Stimulated activated CD8-positive, alpha-beta memory T cell treated with anti-CD3 and anti-CD28 coated beads, Interleukin-4, amount 100 ng/mL, for 24 hours (primary cell): ENCODE results near the gene PIM3.
A peak's percentile ranks its signal among the peaks of the same experiment; 100 is the strongest.
"Not testable (repeated sequence)": the region's sequence is repeated elsewhere in the genome, so short reads cannot be mapped to it uniquely, and the experiment has no call there.

Experiments
- DNase-seq: peaks from one replicate; pipeline ENCODE4 v3.0.0-alpha.2; 2020; ENCODE audit warnings: low read depth

PIM3 gene

DNA sequence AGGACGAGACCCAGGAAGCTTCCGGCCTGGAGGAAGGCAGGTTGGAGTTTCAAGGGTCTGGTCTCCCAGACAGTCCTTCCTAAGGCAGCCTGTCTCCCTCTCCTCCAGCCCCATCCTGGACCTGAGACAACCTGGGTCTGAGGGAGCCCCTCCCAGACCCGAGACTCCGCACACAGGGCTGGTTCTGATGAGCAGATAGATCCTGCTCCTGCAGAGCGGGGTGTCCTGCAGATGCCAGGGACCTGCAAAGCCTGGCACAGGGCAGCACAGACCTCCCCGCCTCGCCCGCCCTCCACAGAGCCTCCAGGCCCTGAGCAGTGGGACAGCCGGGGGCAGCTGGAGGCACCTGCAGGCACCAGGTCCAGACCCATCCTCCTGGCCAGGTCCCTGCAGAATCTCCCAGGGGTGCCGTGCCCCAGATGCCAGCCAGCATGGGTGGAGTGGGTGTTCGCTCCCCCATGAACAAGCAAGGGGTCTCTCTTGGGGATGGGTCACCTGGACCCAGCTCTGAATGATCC is 7.8 kb downstream of the PIM3 start:
- DNase-seq = no peak

DNA sequence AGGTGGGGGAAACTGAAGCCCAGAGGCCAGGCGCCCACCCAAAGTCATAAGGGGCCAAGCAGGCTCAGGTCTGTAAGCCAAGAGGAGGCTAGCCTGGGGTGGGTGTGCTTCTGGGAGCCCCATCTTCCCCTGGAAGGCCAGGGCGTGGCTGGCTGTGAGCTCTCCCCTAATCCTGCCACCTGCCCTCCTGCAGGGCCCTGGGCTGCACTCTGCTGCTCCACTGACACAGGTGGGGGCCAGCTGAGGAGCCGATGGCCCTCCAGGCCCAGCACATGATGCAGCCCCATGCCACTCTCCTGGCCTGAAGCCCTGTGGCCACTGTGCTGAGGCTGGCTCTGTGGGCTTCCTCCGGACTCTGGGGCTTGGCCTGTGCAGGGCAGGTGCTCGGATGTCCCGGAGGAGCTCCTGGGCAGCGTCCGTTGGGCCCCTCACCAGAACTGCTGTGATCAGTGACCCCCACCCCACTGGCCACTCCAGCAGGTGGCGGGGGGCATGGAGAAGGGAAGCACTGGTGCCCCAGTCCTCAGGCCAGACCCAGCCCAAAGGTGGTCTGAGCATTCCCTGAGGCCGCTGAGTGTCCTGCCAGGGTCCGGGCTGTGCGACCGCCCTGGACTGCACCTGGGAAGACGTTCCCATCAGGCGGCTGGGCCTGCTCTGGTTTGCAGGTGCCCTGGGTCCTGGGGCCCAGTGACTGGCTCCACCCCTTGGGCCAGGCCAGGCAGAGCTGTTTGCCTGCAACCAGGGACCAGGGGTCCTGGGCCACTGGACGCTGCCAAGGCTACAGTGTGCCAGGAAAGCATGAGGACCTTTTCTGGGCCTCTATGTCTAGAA is 8.5 kb downstream of the PIM3 start:
- no peak for DNase-seq

DNA sequence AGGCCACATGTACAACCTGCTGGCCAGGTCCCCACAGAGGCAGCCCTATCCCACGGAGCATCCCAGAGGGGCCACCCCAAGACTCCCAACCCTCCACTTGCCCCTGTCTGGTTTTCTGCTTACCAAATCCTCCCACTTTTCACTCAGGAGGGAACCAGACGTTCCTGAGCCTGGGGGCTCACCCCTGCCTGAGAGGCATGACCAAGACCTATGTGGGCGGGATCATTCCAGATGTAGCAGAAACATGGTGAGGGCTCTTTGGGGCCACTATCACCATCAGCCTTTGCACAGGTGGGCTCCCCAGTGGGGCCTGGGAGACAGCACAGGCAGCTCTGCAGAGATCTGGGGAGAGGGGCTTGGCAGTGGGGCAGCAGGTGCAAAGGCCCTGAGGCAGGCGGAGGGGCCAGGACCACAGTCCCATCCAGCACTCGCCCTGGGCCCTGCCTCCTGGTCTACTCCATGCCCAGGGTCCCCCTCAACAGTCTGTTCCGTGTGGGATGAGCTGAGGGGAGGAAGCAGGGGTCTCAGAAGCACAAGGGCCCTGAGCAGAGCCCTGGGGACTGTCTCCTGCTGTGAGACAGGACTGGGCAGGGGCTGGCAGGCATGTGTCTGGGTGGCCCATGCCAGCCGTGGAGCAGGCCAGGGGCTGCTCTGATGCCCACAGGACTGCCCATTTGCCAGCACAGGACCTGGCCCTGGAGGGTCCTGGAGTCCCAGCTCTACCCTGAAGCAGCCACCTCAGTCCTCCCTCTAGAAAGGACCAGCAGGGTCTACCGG is 9.4 kb downstream of the PIM3 start:
- no peak for DNase-seq

DNA sequence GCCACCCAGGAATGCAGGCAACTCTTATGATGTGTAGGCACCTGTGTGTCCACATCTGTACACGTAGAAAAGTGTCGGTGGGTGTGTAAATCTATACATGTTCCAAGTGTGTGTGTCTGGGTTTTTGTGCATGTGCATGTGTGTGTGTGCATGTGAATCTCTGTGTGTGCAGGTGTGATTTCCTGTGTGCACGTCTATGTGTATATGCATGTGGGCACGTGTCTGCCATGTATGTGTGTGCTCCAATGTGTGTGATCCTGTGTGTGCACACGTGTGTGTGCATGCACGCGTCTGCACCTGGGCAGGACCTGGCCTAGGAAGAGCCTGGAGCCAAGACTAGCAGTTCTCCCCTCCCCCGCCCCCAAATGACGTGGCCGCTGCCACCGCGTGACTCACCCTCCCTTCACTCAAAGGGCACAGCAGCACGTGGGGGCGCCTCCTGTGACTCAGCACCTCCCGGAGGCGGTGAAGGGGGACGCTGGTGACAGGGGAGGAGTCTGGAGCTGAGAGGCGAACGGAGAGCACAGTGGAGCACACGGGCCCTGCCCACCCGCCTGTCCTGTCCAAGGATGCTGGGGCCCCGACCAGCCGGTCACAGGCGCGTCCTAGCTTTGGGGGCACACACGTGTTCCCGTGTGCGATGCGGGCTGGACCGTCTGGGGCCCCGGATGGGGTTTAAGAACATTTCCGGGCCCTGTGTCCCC is 10.1 kb downstream of the PIM3 start:
- DNase-seq = peak; percentile 94

DNA sequence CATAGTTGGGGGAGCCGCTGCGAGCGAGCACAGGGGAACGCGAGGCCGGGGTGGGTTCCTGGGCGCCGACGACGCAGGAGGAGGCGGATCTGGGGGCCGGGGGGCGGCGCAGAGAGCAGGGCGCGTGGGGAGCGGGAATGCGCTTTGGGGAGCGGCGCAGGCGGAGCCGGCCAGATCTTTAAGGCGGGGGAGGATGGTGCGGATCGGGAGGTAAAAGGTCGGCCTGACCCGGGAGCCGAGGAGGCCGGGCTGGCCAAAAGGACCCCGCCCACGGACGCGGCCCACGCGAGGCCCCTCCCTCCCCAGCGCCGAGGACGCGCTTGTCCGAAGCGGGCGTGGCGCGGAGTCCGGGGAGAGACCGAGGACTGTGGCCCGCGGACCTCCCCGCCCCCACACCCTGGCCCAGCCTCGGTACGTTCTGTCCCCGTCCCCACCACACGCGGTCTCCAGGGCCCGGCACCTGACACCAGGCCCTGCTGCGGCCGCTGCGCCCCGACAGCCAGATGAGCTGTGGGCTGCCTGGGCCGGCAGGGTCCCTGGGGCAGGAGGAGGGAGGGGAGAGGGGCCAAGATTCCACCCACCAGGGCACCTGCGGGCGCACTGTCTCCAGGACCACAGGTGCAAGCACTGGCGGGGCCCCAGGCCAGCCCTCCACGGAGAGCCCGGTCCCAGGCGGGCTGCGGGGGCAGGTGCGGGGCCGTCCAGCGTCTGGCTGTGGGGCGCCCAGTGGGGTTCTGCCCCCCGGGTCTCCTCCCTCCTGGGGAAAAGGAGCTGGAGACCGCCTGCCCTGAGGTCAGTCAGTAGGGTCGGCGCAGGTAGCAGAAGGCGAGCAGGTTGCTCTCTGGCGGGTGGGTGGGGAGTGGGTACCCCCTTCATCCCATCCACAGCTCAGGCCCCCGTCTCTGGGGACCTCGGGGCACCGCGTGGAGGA is 10.9 kb downstream of the PIM3 start:
- DNase-seq = peak; percentile 73

DNA sequence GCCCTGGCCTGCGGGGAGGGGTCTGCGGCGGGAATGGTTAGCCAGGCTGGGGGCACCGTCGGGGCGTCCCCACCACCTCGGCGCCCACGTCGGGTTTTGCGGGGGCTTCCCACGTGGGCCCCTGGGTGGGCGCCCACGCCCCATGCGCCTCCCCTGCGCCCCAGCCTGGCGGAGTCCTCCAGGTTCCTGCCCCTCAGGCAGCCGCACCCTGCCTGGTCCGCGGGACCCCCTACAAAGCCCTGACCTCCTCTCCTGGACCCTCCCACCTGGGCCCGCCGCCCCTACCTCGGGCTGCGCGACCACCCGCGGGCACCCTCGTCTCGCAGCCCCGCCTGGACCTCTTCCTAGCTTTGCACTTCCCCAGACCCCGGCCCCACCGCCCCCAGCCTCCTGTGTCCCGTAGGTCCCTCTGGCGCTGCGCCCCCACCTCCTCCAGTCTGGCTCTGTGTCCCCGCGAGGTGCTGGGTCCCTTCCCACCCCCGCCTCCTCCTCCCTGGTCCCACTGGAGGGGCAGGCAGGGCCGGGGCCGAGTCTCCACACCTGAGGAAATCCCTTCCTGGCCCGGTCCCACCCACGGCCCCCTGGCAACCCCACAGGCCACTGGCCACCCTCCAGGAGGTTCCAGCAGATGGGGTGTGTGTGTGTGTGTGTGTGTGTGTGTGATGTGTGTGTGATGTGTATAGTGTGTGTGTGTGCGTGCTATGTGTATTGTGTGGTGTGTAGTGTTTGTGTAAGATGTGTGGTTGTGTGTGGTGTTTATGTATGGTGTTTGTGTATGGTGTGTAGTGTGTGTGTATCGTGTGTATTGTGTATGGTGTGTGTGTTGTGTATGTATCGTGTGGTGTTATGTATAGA is 11.8 kb downstream of the PIM3 start:
- DNase-seq = no peak

DNA sequence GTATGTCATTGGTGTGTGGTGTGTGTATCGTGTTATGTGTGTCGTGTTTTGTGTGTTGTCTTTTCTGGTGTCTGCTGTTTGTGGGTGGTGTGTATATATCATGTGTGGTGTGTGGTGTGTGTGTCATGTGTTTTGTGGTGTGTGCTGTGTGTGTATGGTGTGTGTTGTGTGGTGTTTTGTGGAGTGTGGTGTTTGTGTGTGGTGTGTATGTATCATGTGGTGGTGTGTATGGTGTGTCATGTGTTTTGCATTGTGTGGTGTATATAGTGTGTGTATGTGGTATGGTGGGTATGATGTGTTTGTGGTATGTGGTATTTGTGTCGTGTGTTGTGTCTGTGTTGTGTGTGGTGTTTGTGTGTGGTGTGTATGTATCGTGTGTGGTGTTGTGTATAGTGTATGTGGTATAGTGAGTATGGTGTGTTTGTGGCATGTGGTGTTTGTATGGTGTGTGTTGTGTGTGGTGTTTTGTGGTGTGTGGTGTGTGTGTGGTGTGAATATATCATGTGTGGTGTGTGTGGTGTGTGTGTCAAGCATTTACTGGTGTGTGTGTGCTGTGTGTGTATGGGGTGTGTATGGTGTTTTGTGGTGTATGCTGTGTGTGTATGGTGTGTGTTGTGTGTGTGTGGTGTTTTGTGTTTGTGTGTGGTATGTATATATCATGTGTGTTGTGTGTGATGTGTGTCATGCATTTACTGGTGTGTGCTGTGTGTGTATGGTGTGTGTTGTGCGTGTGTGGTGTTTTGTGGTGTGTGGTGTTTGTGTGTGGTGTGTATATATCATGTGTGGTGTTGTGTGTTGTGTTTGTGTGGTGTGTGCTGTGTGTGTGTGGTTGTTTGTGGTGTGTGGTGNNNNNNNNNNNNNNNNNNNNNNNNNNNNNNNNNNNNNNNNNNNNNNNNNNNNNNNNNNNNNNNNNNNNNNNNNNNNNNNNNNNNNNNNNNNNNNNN is 12.7 kb downstream of the PIM3 start:
- DNase-seq = no peak

DNA sequence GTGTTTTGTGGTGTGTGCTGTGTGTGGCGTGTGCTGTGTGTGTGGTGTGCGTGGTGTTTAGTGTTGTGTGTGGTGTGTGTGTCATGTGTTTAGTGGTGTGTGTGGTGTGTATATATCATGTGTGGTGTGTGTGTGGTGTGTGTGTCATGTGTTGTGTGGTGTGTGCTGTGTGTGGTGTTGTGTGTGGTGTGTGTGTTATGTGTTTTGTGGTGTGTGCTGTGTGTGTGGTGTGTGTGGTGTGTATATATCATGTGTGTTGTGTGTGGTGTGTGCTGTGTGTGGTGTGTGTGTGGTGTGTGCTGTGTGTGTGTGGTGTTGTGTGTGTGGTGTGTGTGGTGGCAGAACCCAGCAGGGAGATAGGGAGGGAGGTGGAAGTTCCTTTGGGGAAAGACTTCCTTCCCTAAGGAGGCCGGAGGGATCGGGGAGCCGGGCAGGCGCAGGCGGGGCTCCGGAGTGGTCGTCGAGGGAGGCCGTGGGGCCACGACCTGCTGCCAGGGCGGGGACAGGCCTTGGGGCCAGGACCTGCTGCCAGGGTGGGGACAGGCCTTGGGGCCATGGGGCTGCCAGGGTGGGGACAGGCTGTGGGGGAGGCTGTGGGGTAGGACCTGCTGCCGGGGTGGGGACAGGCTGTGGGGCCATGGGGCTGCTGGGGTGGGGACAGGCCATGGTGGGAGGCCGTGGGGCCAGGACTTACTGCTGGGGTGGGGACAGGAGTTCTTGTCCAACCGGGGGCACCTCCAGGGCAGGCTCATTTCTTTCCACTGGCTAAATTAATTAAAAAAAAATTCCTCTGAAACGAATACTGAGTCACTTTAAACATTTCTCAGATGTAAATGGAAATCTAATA is 15.2 kb downstream of the PIM3 start:
- DNase-seq = no peak

DNA sequence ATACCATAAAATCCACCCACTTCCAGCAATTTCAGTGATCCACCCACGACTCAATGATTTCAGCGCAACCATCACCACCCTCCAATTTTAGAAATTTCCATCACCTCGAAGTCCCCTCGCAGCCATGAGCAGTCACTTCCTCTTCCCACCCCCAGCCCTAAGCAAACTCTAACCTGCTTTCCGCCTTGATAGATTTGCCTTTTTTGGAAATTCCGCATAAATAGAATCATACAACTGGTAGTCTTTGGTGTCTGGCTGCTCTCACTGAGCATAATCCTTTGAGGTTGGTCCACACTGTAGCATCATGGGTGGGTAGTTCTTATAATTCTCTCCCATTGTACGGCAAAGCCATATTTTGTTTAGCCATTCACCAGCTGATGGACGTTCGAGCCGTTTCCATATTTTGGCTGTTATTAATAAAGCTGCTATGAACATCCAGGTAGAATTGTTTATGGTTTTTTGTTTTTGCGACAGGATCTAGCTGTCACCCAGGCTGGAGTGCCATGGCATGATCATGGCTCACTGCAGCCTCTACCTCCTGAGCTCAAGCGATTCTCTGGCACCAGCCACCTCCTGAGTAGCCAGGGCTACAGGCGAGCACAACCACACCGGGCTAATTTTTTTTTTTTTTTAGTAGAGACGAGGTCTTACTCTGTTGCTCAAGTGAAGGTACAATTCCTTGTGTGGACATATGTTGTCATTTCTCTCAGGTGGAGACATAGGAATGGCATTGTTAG is 16.0 kb downstream of the PIM3 start:
- no peak for DNase-seq

DNA sequence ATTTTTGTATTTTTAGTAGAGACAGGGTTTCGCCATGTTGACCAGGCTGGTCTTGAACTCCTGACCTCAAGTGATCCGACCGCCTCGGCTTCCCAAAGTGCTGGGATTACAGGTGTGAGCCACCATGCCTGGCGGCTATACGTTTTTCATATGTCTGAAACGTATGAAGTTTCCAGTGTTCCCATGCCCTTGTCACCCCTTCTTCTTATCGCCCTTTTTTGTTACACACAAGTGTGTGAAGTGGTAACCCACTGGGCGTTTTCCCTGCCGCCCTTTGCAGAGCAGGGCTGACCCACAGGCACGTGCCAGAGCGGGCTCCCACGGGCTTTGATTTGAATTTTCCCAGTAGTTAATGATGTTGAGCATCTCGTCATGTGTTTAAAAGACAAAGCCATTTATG is 17.0 kb downstream of the PIM3 start:
- DNase-seq = no peak

DNA sequence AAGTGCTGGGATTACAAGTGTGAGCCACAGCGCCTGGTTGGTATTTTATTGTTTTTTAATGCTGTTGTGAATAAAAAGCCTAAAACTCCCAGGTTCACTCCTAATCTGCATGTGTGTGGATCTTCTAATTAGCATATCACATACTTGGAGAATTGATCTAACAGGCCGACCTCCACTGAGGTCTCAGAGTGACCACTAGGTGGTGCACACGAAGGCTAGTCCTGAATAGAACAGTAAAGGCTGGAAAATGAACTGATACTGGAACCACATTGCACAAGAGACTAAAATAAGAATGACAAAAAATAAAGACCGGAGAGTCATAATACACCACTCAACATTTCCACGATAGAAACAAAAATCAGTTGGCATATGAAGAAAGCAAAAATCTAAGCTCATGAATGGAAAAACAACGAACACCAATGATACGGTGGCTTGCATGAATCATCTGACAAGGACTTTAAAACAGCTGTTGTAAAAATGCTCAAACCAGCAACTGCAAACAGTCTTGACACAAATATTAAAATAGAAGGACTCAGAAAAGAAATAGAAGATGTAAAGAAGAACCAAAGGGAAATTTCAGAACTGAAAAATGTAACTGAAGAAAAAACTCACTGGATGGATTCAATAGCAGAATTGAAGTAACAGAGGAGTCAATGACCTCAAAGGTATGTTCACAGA is 19.2 kb downstream of the PIM3 start:
- DNase-seq = no peak

DNA sequence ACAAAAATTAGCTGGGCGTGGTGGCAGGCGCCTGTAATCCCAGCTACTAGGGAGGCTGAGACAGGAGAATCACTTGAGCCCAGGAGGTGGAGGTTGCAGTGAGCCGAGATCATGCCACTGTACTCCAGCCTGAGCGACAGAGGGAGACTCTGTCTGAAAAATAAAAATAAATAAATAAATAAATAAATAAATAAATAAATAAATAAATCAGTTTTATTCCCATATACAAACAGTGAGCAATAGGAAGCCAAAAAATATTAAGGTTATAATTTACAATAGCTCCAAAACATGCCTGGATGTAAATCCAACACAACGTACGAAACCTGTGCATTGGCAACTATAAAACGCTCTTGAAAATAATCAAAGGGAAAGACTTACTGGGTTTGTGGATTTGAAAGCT is 21.2 kb downstream of the PIM3 start:
- DNase-seq = not testable (repeated sequence)

DNA sequence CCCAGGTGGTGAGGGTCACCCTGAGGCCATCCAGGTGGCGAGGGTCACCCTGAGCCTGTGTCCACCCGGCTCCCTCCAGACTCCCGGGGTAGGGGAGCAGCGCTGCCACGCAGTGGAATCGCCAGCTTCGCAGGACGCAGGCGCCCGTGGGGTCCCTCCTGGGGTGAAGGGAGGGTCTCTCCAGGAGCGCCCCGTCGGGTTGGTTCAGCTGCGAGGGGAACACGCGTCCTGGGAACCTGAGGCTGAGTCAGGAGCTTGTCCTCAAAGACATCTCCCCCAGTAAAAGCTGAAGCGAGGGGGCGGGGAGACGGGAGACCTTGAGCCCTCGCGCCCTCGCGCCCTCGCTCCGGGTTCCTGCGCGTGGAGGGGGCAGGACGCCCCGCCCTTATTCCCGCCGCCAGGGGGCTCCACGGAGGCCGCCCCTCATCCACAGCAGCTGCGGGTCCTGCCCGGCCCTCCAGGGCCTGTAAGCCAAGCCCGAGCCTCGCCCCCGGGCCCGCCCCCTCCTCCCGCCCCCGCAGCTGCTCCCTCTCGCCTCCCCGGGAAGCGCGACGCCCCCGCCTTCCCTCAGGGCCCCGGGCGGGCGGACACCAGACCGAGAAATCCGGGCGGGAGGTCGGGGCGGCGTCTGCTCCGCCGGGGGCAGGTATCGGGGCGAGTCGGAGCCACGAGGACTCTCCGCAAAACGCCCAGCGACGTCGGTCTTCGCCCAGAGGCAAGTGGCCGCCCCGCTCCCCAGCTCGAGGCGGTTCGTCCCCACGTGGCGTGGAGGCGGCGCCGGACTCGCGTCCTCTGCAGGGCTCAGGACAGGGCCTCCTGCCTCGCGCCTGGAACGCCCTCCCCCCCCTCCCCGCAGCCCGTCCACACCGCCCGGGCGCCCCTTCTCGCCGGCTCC is 22.8 kb downstream of the PIM3 start:
- no peak for DNase-seq

DNA sequence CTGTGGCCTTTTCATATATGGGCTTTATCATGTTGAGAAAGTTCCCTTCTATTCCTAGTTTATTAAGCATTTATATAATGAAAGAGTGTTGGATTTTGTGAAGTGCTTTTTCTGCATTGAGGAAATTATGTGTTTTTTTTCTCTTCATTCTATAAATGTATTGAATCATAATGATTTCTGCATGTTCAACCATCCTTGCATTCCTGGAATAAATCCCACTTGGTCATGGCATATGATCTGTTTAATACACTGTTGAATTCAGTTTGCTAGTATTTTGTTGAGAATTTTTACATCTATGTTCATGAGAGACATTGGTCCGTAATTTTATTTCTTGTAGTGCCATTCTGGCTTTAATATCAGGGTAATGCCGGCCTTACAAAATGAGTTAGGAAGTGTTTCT is 25.8 kb downstream of the PIM3 start:
- no peak for DNase-seq

DNA sequence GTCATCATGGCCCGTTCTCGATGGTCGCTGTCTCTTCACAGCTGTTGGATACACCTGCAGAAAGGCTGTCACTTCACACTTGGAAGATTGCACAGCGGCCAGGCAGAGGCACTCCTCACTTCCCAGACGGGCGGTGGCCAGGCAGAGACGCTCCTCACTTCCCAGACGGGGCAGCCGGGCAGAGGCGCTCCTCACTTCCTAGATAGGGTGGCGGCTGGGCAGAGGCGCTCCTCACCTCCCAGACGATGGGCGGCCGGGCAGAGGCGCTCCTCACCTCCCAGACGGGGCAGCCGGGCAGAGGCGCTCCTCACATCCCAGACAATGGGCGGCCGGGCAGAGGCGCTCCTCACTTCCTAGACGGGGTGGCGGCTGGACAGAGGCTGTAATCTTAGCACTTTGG is 29.3 kb downstream of the PIM3 start:
- DNase-seq = not testable (repeated sequence)

DNA sequence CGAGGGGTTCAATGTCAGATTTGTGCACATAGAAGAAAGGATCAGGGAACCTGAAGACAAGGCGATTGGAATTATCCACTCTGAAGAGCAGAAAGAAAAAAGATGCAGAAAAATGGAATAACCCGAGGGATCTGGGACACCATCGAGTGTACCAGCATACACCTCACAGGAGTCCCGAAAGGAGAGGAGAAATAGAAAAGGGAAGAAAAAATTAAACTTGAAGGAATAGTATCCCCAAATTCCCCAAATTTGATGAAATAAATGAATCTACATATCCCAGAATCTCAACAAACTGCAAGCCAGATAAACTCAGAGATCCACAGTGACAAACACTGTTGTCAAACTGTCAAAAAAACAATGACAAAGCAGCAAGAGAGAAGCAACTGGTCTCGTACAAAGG is 30.6 kb downstream of the PIM3 start:
- DNase-seq = no peak
